ENCODE data around the gene PGAM4. TPM values are rescaled to one million over a fixed set of nuclear protein-coding genes. Genes with fewer than 3 reads are reported as not detected.
"Not testable (repeated sequence)": the region's sequence is repeated elsewhere in the genome, so short reads cannot be mapped to it uniquely, and the experiment has no call there.

The PGAM4 gene
- total RNA-seq, 6 experiments from 2014 or later, result 0.23 to 0.65 TPM; not detected in 4

GRCh38 chrX:77945910-77946545 lies 23.4 kb downstream of the PGAM4 start:
- Mint-ChIP-seq H3K27me3 (ENCODE audit: insufficient read depth) (no peaks in the 10 kb centered on the region), H3K36me3 (ENCODE audit: low read depth) (no peaks in the 10 kb centered on the region), H3K4me3 (no peak overlapping the region), H3K9me3 (no peaks in the 10 kb centered on the region), H3K4me1 (ENCODE audit: low read depth) (no peaks in the 10 kb centered on the region), H3K27ac (no peak overlapping the region)
- TF ChIP-seq CTCF (IDR thresholded peaks at IDR 0.05), result no peak
- no peak for DNase-seq

GRCh38 chrX:77945031-77945430 lies 24.4 kb downstream of the PGAM4 start:
- H3K4me1 Mint-ChIP-seq (ENCODE audit: low read depth); DNase-seq; H3K27ac Mint-ChIP-seq; H3K4me3 Mint-ChIP-seq; H3K36me3 Mint-ChIP-seq (ENCODE audit: low read depth); H3K27me3 Mint-ChIP-seq (ENCODE audit: insufficient read depth); H3K9me3 Mint-ChIP-seq: not testable (repeated sequence)

- no peak overlapping the region for H3K4me3 Mint-ChIP-seq
- TF ChIP-seq CTCF (IDR thresholded peaks at IDR 0.05), result no peak
- no peak for DNase-seq
- peaks cover 16% of the 10 kb centered on the region for H3K4me1 Mint-ChIP-seq (ENCODE audit: low read depth)
- H3K36me3 Mint-ChIP-seq (ENCODE audit: low read depth), result no peaks in the 10 kb centered on the region
- no peaks in the 10 kb centered on the region for H3K9me3 Mint-ChIP-seq
- no peaks in the 10 kb centered on the region for H3K27me3 Mint-ChIP-seq (ENCODE audit: insufficient read depth)
- no peak overlapping the region for H3K27ac Mint-ChIP-seq
Observed at GRCh38 chrX:77938083-77938680, 31.3 kb downstream of the PGAM4 start.

GRCh38 chrX:77937291-77937690 lies 32.1 kb downstream of the PGAM4 start:
- Mint-ChIP-seq H3K4me3 (no peak overlapping the region), H3K4me1 (ENCODE audit: low read depth) (peaks cover 16% of the 10 kb centered on the region), H3K27ac (peak overlapping the region; percentile 56), H3K9me3 (no peaks in the 10 kb centered on the region), H3K36me3 (ENCODE audit: low read depth) (no peaks in the 10 kb centered on the region), H3K27me3 (ENCODE audit: insufficient read depth) (no peaks in the 10 kb centered on the region)
- peak; percentile 5 for DNase-seq
- TF ChIP-seq CTCF (IDR thresholded peaks at IDR 0.05), result no peak

GRCh38 chrX:77936299-77936698 lies 33.1 kb downstream of the PGAM4 start:
- H3K9me3 Mint-ChIP-seq, result no peaks in the 10 kb centered on the region
- no peaks in the 10 kb centered on the region for H3K27me3 Mint-ChIP-seq (ENCODE audit: insufficient read depth)
- TF ChIP-seq CTCF (IDR thresholded peaks at IDR 0.05), result no peak

GRCh38 chrX:77935886-77936285 lies 33.6 kb downstream of the PGAM4 start:
- DNase-seq, result no peak
- no peaks in the 10 kb centered on the region for H3K27me3 Mint-ChIP-seq (ENCODE audit: insufficient read depth)

More at GRCh38 chrX:77936299-77936698, 33.1 kb downstream of the PGAM4 start:
- H3K4me1 Mint-ChIP-seq (ENCODE audit: low read depth), result peaks cover 16% of the 10 kb centered on the region
- no peaks in the 10 kb centered on the region for H3K36me3 Mint-ChIP-seq (ENCODE audit: low read depth)
- H3K27ac Mint-ChIP-seq, result no peak overlapping the region
- no peak overlapping the region for H3K4me3 Mint-ChIP-seq
- no peak for DNase-seq

More at GRCh38 chrX:77935886-77936285, 33.6 kb downstream of the PGAM4 start:
- Mint-ChIP-seq H3K4me3 (no peak overlapping the region), H3K4me1 (ENCODE audit: low read depth) (peaks cover 16% of the 10 kb centered on the region), H3K9me3 (no peaks in the 10 kb centered on the region), H3K36me3 (ENCODE audit: low read depth) (no peaks in the 10 kb centered on the region), H3K27ac (no peak overlapping the region)
- TF ChIP-seq CTCF (IDR thresholded peaks at IDR 0.05), result no peak

All from HFFc6 (cell line).